Keratinocyte (primary cell): ENCODE data around the gene HPD. TPM values are rescaled to one million over a fixed set of nuclear protein-coding genes. Genes with fewer than 3 reads are reported as not detected.
A peak's percentile ranks its signal among the peaks of the same experiment; 100 is the strongest.

ENCODE experiments used
- DNase-seq: peaks from one replicate; pipeline ENCODE4 v3.0.0-alpha.2; 2011; ENCODE audit warnings: low read depth, missing footprints, low spot score
- FAIRE-seq: peaks from 2 replicates; lab custom pipeline; 2011; peaks lifted over from hg19 to GRCh38; lab: Jason Lieb, UNC
- H2AFZ ChIP-seq: 2 replicates; pipeline ENCODE4 v1.6.0; 2012; ENCODE audit warnings: low read length, control low read depth, inconsistent platforms; ENCODE audit not compliant: control insufficient read depth
- H3K27ac ChIP-seq: 2 replicates; pipeline ENCODE4 v1.5.1; 2011; ENCODE audit warnings: low read length; ENCODE audit not compliant: control insufficient read depth, insufficient read depth
- H3K27me3 ChIP-seq: 3 replicates; pipeline ENCODE4 v1.6.0; 2011; ENCODE audit warnings: low read length; ENCODE audit not compliant: control insufficient read depth, insufficient read depth; ENCODE audit errors: extremely low read depth
- H3K36me3 ChIP-seq, 2 experiments: 2 replicates in 1 of 2; 3 replicates in 1 of 2; pipeline ENCODE4 v1.5.1; 2011; ENCODE audit warnings: low read length in 2 of 2, mild to moderate bottlenecking in 1 of 2; ENCODE audit not compliant: control insufficient read depth in 2 of 2, insufficient read depth in 2 of 2; ENCODE audit errors: extremely low read depth in 1 of 2
- H3K4me1 ChIP-seq: 3 replicates; pipeline ENCODE4 v1.5.1; 2011; ENCODE audit warnings: low read length; ENCODE audit not compliant: control insufficient read depth, insufficient read depth; ENCODE audit errors: extremely low read depth
- H3K4me2 ChIP-seq: 3 replicates; pipeline ENCODE4 v1.6.0; 2011; ENCODE audit warnings: low read depth, low read length; ENCODE audit not compliant: control insufficient read depth, insufficient read depth; ENCODE audit errors: extremely low read depth
- H3K4me3 ChIP-seq, 3 experiments: fragments of 200-600 bp in 1 of 3; sonication (generic) in 1 of 3; 2 replicates in 2 of 3; 3 replicates in 1 of 3; pipeline ENCODE4 v1.5.1; 2011 to 2016; ENCODE audit warnings: low read length in 3 of 3, mild to moderate bottlenecking in 3 of 3, control low read depth in 2 of 3, inconsistent platforms in 1 of 3, low read depth in 1 of 3, mixed read lengths in 1 of 3, mixed run types in 1 of 3, moderate library complexity in 1 of 3; ENCODE audit not compliant: control insufficient read depth in 2 of 3, insufficient read depth in 2 of 3; ENCODE audit errors: extremely low read depth in 1 of 3
- H3K79me2 ChIP-seq: 2 replicates; pipeline ENCODE4 v1.6.0; 2012; ENCODE audit warnings: low read length; ENCODE audit not compliant: control insufficient read depth, insufficient read depth
- H3K9ac ChIP-seq: 3 replicates; pipeline ENCODE4 v1.6.0; 2011; ENCODE audit warnings: low read length; ENCODE audit not compliant: control insufficient read depth, insufficient read depth; ENCODE audit errors: extremely low read depth
- H3K9me1 ChIP-seq: 3 replicates; pipeline ENCODE4 v1.6.0; 2011; ENCODE audit warnings: low read length; ENCODE audit not compliant: control insufficient read depth, insufficient read depth; ENCODE audit errors: extremely low read depth
- H3K9me3 ChIP-seq: 2 replicates; pipeline ENCODE4 v1.5.1; 2012; ENCODE audit warnings: low read depth, low read length; ENCODE audit not compliant: control insufficient read depth
- H4K20me1 ChIP-seq: 3 replicates; pipeline ENCODE4 v1.6.0; 2011; ENCODE audit warnings: low read length; ENCODE audit not compliant: control insufficient read depth, insufficient read depth; ENCODE audit errors: extremely low read depth
- EZH2 ChIP-seq: IDR thresholded peaks from one replicate; pipeline ENCODE4 v1.6.1; 2012; ENCODE audit warnings: inconsistent platforms, mild to moderate bottlenecking, low read length, moderate library complexity
- dilution Hi-C: fragments of 300-500 bp; cut with MboI; formaldehyde crosslinking; loops from one replicate; pipeline ENCODE4 v1.7.0; 2020; ENCODE audit warnings: low sequenced_read_pairs; ENCODE audit not compliant: extremely low pct_ligation_motif_present
- polyA plus RNA-seq, 5 experiments: library from polyadenylated mRNA; depleted of rRNA in 3 of 5; stranded (reverse) in 3 of 5; stranded (forward) in 1 of 5; unstranded in 1 of 5; fragments of >200 nt; gene quantifications; 1 replicate in 1 of 5; 2 replicates in 3 of 5; 3 replicates in 1 of 5; pipeline versions ENCODE4 v1.2.1 to v1.2.3, GENCODE V29; 2011 to 2012; ENCODE audit warnings: missing spikeins in 2 of 5, low read depth in 1 of 5, low replicate concordance in 1 of 5
- TF ChIP-seq, protein P1 (sequence below), 3 experiments: IDR thresholded peaks in 1 of 3; conservative IDR thresholded peaks in 1 of 3; optimal IDR thresholded peaks in 1 of 3; 2 replicates in 2 of 3; 3 replicates in 1 of 3; pipeline versions ENCODE3 to v1.5.1; 2011; ENCODE audit warnings: low read length in 3 of 3, mild to moderate bottlenecking in 3 of 3, moderate library complexity in 2 of 3, control low read depth in 1 of 3, inconsistent platforms in 1 of 3; ENCODE audit not compliant: insufficient read depth in 2 of 3; ENCODE audit errors: extremely low read depth in 1 of 3

Gene HPD
- polyA plus RNA-seq, 1 donor (not counting 4 experiments of a cell fraction or from before 2014, with no cell fraction given) = not detected

DNA sequence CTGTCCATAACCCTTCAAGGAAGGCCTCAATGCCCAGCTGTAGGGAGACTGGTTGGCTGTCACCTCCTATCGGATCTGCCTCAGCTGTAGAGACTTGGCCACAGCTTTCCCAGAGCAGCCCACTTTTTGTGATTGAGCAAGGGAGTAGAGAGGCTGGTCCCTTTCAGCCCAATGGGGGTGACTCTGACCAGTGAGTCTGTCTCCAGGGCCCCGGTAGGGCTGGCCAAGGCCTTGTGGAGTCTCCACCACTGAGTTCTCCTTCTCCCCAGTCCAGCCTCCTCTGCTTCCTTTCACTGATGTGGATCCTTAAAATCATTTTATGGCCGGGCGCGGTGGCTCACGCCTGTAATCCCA is 14.5 kb upstream of the HPD start:
- Histone ChIP-seq H3K36me3 (no peaks in the 10 kb centered on the region), H3K4me1 (peaks cover 7% of the 10 kb centered on the region), H4K20me1 (no peaks in the 10 kb centered on the region), H3K9me1 (no peaks in the 10 kb centered on the region), H3K27me3 (no peaks in the 10 kb centered on the region), H3K9me3 (no peaks in the 10 kb centered on the region), H3K79me2 (no peaks in the 10 kb centered on the region), H3K4me2 (no peak overlapping the region), H3K9ac (no peak overlapping the region), H2AFZ (no peak overlapping the region), H3K27ac (no peak overlapping the region), H3K4me3 (no peak overlapping the region)
- FAIRE-seq (no peak), DNase-seq (no peak)
- dilution Hi-C loops = no loop called here
- TF ChIP-seq, protein P1, sequence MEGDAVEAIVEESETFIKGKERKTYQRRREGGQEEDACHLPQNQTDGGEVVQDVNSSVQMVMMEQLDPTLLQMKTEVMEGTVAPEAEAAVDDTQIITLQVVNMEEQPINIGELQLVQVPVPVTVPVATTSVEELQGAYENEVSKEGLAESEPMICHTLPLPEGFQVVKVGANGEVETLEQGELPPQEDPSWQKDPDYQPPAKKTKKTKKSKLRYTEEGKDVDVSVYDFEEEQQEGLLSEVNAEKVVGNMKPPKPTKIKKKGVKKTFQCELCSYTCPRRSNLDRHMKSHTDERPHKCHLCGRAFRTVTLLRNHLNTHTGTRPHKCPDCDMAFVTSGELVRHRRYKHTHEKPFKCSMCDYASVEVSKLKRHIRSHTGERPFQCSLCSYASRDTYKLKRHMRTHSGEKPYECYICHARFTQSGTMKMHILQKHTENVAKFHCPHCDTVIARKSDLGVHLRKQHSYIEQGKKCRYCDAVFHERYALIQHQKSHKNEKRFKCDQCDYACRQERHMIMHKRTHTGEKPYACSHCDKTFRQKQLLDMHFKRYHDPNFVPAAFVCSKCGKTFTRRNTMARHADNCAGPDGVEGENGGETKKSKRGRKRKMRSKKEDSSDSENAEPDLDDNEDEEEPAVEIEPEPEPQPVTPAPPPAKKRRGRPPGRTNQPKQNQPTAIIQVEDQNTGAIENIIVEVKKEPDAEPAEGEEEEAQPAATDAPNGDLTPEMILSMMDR (optimal IDR thresholded peaks at IDR 0.05 in 1 of 3, IDR thresholded peaks at IDR 0.05 in 1 of 3, conservative IDR thresholded peaks at IDR 0.05 in 1 of 3; ENCODE audit: extremely low read depth in 1 of 3, insufficient read depth in 2 of 3, low read length in 3 of 3) = no peak
- no peak for TF ChIP-seq EZH2

DNA sequence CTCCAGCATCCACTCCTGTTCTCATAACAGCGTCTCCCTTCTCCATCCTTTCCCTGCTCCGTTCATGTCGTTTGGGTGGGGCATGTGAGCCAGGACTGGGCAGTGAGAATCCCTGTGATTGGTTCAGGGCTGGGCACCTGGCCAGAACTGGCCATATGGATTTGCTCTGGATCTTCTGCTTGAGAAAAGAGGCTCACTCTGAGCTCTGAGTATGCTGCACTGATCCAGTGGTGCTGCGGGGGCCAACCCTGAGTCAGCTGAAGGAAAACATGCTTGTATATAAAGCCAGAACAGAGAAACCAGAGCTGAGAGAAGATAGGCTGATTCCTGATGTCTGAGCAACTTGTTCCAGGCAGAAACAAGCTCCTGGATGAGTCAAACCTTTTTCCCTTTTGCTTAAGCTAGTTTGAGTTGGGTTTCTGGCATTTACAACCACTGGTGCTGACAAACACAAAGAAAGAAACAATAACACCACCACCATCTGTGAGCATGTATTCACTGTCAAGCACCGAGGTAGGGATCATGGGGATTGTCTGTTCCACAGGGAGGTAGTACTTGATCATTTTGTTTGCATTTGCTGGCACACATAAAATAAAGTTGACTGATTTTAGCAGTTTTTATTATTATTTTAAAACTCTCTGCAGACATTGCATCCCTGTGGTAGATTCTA is 14.0 kb upstream of the HPD start:
- dilution Hi-C loops = no loop called here
- Histone ChIP-seq H3K4me2 (no peak overlapping the region), H3K27me3 (no peaks in the 10 kb centered on the region), H3K9ac (no peak overlapping the region), H3K36me3 (no peaks in the 10 kb centered on the region), H2AFZ (peak overlapping the region; percentile 37), H3K4me1 (peaks cover 7% of the 10 kb centered on the region), H3K27ac (no peak overlapping the region), H3K4me3 (no peak overlapping the region), H4K20me1 (no peaks in the 10 kb centered on the region), H3K9me1 (no peaks in the 10 kb centered on the region), H3K9me3 (no peaks in the 10 kb centered on the region), H3K79me2 (no peaks in the 10 kb centered on the region)
- peak; percentile 73 for FAIRE-seq
- TF ChIP-seq EZH2 = no peak
- TF ChIP-seq, protein P1 (optimal IDR thresholded peaks at IDR 0.05 in 1 of 3, IDR thresholded peaks at IDR 0.05 in 1 of 3, conservative IDR thresholded peaks at IDR 0.05 in 1 of 3; ENCODE audit: extremely low read depth in 1 of 3, insufficient read depth in 2 of 3, low read length in 3 of 3) = no peak
- no peak for DNase-seq
